ENCODE results near the gene SLC6A20.

The SLC6A20 gene

DNA sequence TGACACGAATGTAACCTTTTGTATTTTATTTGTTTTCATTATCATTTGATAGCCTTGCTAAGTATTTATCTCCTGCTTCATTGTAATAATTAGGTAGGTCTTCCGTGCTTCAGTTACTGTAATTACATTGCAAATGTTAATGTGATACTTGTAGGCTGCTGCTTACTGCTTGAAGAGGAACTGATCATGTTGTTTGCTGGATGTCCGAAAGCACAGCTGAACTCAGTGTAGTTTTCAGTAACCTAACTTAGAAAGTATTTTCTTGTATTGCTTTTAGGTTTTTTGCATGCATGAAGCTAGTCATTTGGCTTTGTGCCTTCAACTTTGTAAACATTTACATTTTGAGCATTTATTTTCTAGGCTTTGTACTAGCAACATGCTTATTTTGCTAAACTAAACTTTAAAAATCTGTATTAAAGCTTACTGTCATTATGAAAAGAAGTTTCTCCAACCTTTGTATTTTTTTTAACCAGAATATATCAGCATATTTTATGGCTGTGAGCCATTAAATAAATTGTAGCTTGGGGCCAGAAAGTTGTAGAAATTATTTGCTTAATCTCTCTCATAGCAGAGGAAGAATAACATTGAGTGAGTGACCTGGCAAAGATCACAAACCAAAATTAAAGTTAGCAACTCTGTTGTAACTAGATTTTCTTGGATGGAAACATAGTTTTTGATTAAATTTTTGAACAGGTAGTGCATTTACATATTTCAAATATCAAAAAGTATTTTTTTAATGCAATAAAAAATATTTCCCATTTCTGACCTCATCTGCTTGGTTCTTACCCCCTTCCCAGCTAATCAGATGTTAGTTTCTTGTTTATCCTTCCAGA lies 76.5 kb downstream of the SLC6A20 start:
- TF ChIP-seq MYC (IDR thresholded peaks at IDR 0.05; ENCODE audit: low read depth, low read length) (no peak), POLR2A (IDR thresholded peaks at IDR 0.05; ENCODE audit: extremely low read depth, insufficient read length) (no peak)
- TF ChIP-seq, protein P1, sequence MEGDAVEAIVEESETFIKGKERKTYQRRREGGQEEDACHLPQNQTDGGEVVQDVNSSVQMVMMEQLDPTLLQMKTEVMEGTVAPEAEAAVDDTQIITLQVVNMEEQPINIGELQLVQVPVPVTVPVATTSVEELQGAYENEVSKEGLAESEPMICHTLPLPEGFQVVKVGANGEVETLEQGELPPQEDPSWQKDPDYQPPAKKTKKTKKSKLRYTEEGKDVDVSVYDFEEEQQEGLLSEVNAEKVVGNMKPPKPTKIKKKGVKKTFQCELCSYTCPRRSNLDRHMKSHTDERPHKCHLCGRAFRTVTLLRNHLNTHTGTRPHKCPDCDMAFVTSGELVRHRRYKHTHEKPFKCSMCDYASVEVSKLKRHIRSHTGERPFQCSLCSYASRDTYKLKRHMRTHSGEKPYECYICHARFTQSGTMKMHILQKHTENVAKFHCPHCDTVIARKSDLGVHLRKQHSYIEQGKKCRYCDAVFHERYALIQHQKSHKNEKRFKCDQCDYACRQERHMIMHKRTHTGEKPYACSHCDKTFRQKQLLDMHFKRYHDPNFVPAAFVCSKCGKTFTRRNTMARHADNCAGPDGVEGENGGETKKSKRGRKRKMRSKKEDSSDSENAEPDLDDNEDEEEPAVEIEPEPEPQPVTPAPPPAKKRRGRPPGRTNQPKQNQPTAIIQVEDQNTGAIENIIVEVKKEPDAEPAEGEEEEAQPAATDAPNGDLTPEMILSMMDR (IDR thresholded peaks at IDR 0.05; ENCODE audit: low read depth, low read length): no peak
- TF ChIP-seq, protein P2, sequence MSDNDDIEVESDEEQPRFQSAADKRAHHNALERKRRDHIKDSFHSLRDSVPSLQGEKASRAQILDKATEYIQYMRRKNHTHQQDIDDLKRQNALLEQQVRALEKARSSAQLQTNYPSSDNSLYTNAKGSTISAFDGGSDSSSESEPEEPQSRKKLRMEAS (IDR thresholded peaks at IDR 0.05; ENCODE audit: low read depth, low read length): no peak
- DNase-seq (ENCODE audit: low read depth): no peak
- H3K4me3 ChIP-seq (ENCODE audit: low read depth, low read length): no peak overlapping the region

DNA sequence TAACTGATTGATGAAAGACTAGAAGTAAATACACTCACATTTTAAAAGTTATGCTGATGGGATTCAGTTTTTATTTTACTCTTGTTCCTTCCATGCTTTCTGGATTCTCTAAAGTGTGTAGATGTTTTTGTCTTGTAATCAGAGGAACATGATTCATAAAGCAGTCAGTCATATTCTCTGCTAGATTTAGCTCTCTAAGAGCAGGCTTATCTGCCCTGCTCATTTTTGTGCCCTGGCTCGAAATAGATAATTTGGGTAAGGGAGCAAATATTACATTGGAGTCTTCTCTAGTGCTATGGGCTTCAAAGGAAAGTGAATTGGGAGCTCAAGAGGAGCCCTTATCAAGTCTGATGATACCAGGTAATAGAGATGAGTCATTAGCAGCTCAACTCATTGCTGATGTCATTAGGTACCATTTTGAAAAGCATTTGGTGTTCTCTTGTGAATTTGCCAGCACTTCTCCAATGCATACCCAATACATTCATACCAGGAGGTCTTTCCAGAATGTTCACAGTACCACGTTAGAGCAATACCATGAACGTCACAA lies 79.5 kb downstream of the SLC6A20 start:
- TF ChIP-seq POLR2A (IDR thresholded peaks at IDR 0.05; ENCODE audit: extremely low read depth, insufficient read length) (no peak), MYC (IDR thresholded peaks at IDR 0.05; ENCODE audit: low read depth, low read length) (no peak)
- TF ChIP-seq, protein P2 (IDR thresholded peaks at IDR 0.05; ENCODE audit: low read depth, low read length): no peak
- TF ChIP-seq, protein P1 (IDR thresholded peaks at IDR 0.05; ENCODE audit: low read depth, low read length): no peak
- DNase-seq (ENCODE audit: low read depth): no peak

DNA sequence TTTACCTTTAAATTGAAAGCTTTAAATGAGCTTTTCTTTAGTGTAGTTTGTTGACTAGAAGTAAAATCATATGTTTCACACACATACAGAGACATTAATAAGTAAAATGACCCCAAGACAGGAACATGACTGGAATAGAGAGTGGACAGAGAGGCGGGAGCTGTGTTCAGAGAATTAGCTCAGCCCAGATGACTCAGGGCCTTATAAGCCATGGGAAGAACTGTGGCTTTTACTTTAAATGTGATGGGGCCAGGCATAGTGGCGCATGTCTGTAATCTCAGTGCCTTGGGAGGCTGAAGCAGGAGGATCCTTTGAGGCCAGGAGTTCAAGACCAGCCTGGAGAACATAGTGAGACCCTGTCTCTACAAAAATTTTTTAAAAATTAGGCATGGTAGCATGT lies 80.4 kb downstream of the SLC6A20 start:
- no peak for TF ChIP-seq MYC (IDR thresholded peaks at IDR 0.05; ENCODE audit: low read depth, low read length)
- TF ChIP-seq, protein P2 (IDR thresholded peaks at IDR 0.05; ENCODE audit: low read depth, low read length): no peak
- H3K4me3 ChIP-seq (ENCODE audit: low read depth, low read length): no peak overlapping the region
- DNase-seq (ENCODE audit: low read depth): no peak

More for the DNA sequence above, 79.5 kb downstream of the SLC6A20 start:
- H3K4me3 ChIP-seq (ENCODE audit: low read depth, low read length): no peak overlapping the region

DNA sequence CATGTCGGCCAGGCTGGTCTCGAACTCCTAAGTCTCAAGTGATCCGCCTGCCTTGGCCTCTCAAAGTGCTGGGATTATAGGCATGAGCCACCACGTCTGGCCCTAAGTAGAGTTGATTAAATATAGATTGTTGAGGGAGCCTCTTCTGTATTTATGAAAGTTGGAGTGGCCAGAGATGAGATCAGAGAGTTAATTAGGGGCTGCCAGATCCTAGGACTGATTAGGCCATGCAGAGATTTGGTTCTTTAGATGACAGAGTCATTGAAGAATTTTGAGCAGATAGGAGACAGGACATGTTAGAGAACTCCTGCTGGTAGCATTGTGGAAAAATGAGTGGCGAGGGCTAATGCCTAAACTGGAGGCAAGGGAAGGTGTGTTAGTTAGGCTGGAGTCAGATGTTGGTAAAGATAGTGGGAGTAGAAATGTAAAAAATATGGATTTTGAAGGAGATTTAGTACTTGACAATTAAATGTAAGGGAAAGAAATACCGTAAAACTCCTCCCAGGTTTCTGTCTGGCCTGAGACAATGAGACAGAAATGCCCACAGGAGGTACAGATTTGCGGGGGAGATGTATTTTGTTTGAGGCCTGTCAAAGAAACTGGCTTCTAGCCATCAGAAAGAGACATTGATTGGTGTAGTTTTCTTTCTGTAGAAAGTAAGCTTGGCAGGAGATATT lies 83.8 kb downstream of the SLC6A20 start:
- DNase-seq (ENCODE audit: low read depth): no peak
- no peak overlapping the region for H3K4me3 ChIP-seq (ENCODE audit: low read depth, low read length)
- TF ChIP-seq, protein P2 (IDR thresholded peaks at IDR 0.05; ENCODE audit: low read depth, low read length): no peak
- TF ChIP-seq POLR2A (IDR thresholded peaks at IDR 0.05; ENCODE audit: extremely low read depth, insufficient read length) (no peak), MYC (IDR thresholded peaks at IDR 0.05; ENCODE audit: low read depth, low read length) (no peak)
- TF ChIP-seq, protein P1 (IDR thresholded peaks at IDR 0.05; ENCODE audit: low read depth, low read length): no peak

DNA sequence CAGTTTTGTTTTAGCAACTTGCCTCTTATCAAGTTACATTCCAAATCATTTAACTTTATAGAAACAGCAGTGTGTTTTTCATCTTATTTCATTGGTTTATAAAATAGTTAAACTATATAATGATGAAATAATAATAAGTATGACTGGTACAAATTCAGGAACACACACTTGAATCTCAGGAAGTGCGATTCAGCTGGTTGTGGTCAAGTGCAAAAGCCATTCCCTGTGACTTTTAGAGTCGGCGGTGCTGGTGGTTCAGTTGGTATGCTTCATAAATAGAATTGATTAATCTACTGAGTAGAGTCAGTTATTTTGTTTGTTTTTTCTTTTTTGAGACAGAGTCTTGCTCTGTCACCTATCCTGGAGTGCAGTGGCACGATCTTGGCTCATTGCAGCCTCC lies 84.4 kb downstream of the SLC6A20 start:
- no peak overlapping the region for H3K4me3 ChIP-seq (ENCODE audit: low read depth, low read length)
- TF ChIP-seq, protein P1 (IDR thresholded peaks at IDR 0.05; ENCODE audit: low read depth, low read length): no peak
- TF ChIP-seq MYC (IDR thresholded peaks at IDR 0.05; ENCODE audit: low read depth, low read length) (no peak), POLR2A (IDR thresholded peaks at IDR 0.05; ENCODE audit: extremely low read depth, insufficient read length) (no peak)
- TF ChIP-seq, protein P2 (IDR thresholded peaks at IDR 0.05; ENCODE audit: low read depth, low read length): no peak
- peak; percentile 13 for DNase-seq (ENCODE audit: low read depth)

Data from NB4 (cell line).